LNCAP (cell line): ENCODE results near the gene NDUFS4.

ENCODE experiments used
- TF ChIP-seq, protein P1 (sequence below): fragments of 450-650 bp; IDR thresholded peaks from 2 replicates; pipeline ENCODE4 v1.5.1; 2017; ENCODE audit warnings: mild to moderate bottlenecking

Gene NDUFS4

DNA sequence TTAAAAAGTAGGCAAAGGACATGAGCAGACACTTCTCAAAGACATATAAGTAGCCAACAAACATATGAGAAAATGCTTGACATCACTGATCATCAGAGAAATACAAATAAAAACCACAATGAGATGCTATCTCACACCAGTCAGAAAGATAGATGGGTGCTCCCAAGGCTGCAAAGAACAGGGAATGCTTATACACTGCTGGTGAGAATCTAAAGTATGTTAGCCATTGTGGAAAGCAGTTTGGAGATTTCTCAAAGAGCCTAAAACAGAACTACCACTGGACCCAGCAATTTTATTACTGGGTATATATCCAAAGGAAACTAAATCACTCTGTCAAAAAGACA is 154.2 kb downstream of the NDUFS4 start:
- TF ChIP-seq, protein P1, sequence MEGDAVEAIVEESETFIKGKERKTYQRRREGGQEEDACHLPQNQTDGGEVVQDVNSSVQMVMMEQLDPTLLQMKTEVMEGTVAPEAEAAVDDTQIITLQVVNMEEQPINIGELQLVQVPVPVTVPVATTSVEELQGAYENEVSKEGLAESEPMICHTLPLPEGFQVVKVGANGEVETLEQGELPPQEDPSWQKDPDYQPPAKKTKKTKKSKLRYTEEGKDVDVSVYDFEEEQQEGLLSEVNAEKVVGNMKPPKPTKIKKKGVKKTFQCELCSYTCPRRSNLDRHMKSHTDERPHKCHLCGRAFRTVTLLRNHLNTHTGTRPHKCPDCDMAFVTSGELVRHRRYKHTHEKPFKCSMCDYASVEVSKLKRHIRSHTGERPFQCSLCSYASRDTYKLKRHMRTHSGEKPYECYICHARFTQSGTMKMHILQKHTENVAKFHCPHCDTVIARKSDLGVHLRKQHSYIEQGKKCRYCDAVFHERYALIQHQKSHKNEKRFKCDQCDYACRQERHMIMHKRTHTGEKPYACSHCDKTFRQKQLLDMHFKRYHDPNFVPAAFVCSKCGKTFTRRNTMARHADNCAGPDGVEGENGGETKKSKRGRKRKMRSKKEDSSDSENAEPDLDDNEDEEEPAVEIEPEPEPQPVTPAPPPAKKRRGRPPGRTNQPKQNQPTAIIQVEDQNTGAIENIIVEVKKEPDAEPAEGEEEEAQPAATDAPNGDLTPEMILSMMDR, result no peak

DNA sequence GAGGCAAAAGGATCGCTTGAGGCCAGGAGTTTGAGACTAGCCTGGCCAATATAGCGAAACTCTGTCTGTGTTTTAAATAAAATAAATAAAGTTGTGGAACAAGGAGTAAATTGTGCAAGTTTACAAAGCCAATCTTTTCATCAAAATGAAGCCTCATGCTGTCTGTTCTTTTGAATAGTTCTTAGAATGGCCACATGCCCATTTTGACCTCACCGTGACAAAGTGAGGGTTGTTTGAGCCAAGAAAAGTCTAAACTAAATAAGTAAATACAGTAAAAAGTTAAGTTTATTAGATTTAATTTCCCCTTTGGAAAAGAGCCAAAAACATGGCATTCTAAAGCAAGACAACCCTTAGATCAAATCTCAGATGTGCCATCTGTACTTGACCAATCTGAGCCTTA is 165.7 kb downstream of the NDUFS4 start:
- TF ChIP-seq, protein P1, result no peak

DNA sequence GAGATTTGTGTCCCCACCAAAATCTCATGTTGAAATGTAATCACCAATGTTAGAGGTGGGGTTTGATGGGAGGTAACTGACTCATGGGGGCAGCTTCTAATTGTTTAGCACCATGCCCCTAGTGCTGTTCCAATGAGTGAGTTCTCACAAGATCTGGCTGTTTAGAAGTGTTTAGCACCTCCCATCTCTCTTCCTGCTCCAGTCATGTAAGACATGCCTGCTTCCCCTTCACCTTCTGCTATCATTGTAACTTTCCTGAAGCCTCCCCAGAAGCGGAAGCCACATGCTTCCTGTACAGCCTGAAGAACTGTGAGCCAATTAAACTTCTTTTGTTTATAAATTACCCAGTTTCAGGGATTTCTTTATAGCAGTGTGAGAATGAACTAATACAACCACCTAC is 170.5 kb downstream of the NDUFS4 start:
- TF ChIP-seq, protein P1, result no peak
